ENCODE data around the gene ADAD2.

Gene ADAD2

GRCh38 chr16:84237994-84238750 is 47.2 kb downstream of the ADAD2 start:
- no peaks in the 10 kb centered on the region for H3K4me1 ChIP-seq (ENCODE audit: control insufficient read depth, insufficient read depth, low read length)

GRCh38 chr16:84239141-84239769 is 48.3 kb downstream of the ADAD2 start:
- Histone ChIP-seq H3K9ac (ENCODE audit: low read length in 2 of 2) (no peak overlapping the region), H3K9me3 (ENCODE audit: control insufficient read depth in 2 of 2, low read length in 2 of 2) (peaks cover 1 to 3% of the 10 kb centered on the region in 2 donors), H3K4me3 (ENCODE audit: low read length in 2 of 2) (no peak overlapping the region), H3K27me3 (ENCODE audit: control insufficient read depth in 1 of 2, insufficient read depth in 2 of 2, low read length in 2 of 2) (peaks cover 10 to 12% of the 10 kb centered on the region in 2 donors), H3K27ac (ENCODE audit: low read length) (no peak overlapping the region), H3K36me3 (ENCODE audit: control insufficient read depth in 2 of 2, insufficient read depth in 2 of 2, low read length in 2 of 2) (no peaks in the 10 kb centered on the region), H3K4me1 (ENCODE audit: control insufficient read depth, insufficient read depth, low read length) (no peaks in the 10 kb centered on the region)

More at GRCh38 chr16:84237994-84238750, 47.2 kb downstream of the ADAD2 start:
- Histone ChIP-seq H3K36me3 (ENCODE audit: control insufficient read depth in 2 of 2, insufficient read depth in 2 of 2, low read length in 2 of 2) (no peaks in the 10 kb centered on the region), H3K9ac (ENCODE audit: low read length in 2 of 2) (no peak overlapping the region), H3K4me3 (ENCODE audit: low read length in 2 of 2) (no peak overlapping the region), H3K27ac (ENCODE audit: low read length) (no peak overlapping the region), H3K27me3 (ENCODE audit: control insufficient read depth in 1 of 2, insufficient read depth in 2 of 2, low read length in 2 of 2) (peaks cover 10 to 12% of the 10 kb centered on the region in 2 donors), H3K9me3 (ENCODE audit: control insufficient read depth in 2 of 2, low read length in 2 of 2) (no peaks in the 10 kb centered on the region)

GRCh38 chr16:84239909-84240308 is 49.0 kb downstream of the ADAD2 start, which contains the start of gene KCNG4:
TSS of gene KCNG4 (minus strand) at chr16:84240012. CDS start at chr16:84237485, 2,527 bp downstream.
- Histone ChIP-seq H3K27ac (ENCODE audit: low read length) (no peak within 1 kb of the TSS), H3K9me3 (ENCODE audit: control insufficient read depth in 2 of 2, low read length in 2 of 2) (peaks cover 5 to 8% of the 10 kb centered on the region in 2 donors), H3K4me1 (ENCODE audit: control insufficient read depth, insufficient read depth, low read length) (no peaks in the 10 kb centered on the region), H3K4me3 (ENCODE audit: low read length in 2 of 2) (no peak within 1 kb of the TSS), H3K36me3 (ENCODE audit: control insufficient read depth in 2 of 2, insufficient read depth in 2 of 2, low read length in 2 of 2) (no peaks in the 10 kb centered on the region), H3K27me3 (ENCODE audit: control insufficient read depth in 1 of 2, insufficient read depth in 2 of 2, low read length in 2 of 2) (peaks cover 10 to 15% of the 10 kb centered on the region in 2 donors), H3K9ac (ENCODE audit: low read length in 2 of 2) (no peak within 1 kb of the TSS)

GRCh38 chr16:84240455-84240854 is 49.5 kb downstream of the ADAD2 start:
- H3K4me3 ChIP-seq (ENCODE audit: low read length in 2 of 2): no peak overlapping the region
- H3K9ac ChIP-seq (ENCODE audit: low read length in 2 of 2): no peak overlapping the region
- peaks cover 10 to 15% of the 10 kb centered on the region in 2 donors for H3K27me3 ChIP-seq (ENCODE audit: control insufficient read depth in 1 of 2, insufficient read depth in 2 of 2, low read length in 2 of 2)
- no peaks in the 10 kb centered on the region for H3K4me1 ChIP-seq (ENCODE audit: control insufficient read depth, insufficient read depth, low read length)
- no peaks in the 10 kb centered on the region for H3K36me3 ChIP-seq (ENCODE audit: control insufficient read depth in 2 of 2, insufficient read depth in 2 of 2, low read length in 2 of 2)
- no peak overlapping the region for H3K27ac ChIP-seq (ENCODE audit: low read length)
- H3K9me3 ChIP-seq (ENCODE audit: control insufficient read depth in 2 of 2, low read length in 2 of 2): peaks cover 5 to 11% of the 10 kb centered on the region in 2 donors

- Histone ChIP-seq H3K36me3 (ENCODE audit: control insufficient read depth in 2 of 2, insufficient read depth in 2 of 2, low read length in 2 of 2) (no peaks in the 10 kb centered on the region), H3K27ac (ENCODE audit: low read length) (no peak overlapping the region), H3K27me3 (ENCODE audit: control insufficient read depth in 1 of 2, insufficient read depth in 2 of 2, low read length in 2 of 2) (peaks cover 10 to 15% of the 10 kb centered on the region in 2 donors), H3K4me1 (ENCODE audit: control insufficient read depth, insufficient read depth, low read length) (no peaks in the 10 kb centered on the region), H3K9ac (ENCODE audit: low read length in 2 of 2) (no peak overlapping the region), H3K9me3 (ENCODE audit: control insufficient read depth in 2 of 2, low read length in 2 of 2) (peaks cover 5 to 11% of the 10 kb centered on the region in 2 donors), H3K4me3 (ENCODE audit: low read length in 2 of 2) (no peak overlapping the region)
Measured at GRCh38 chr16:84241778-84242177, 50.8 kb downstream of the ADAD2 start.

GRCh38 chr16:84242839-84243238 is 51.9 kb downstream of the ADAD2 start:
- H3K36me3 ChIP-seq (ENCODE audit: control insufficient read depth in 2 of 2, insufficient read depth in 2 of 2, low read length in 2 of 2): no peaks in the 10 kb centered on the region
- no peak overlapping the region for H3K9ac ChIP-seq (ENCODE audit: low read length in 2 of 2)
- H3K9me3 ChIP-seq (ENCODE audit: control insufficient read depth in 2 of 2, low read length in 2 of 2): peaks cover 5 to 11% of the 10 kb centered on the region in 2 donors
- H3K4me3 ChIP-seq (ENCODE audit: low read length in 2 of 2): no peak overlapping the region
- H3K27ac ChIP-seq (ENCODE audit: low read length): no peak overlapping the region
- no peaks in the 10 kb centered on the region for H3K4me1 ChIP-seq (ENCODE audit: control insufficient read depth, insufficient read depth, low read length)
- H3K27me3 ChIP-seq (ENCODE audit: control insufficient read depth in 1 of 2, insufficient read depth in 2 of 2, low read length in 2 of 2): peaks cover 9 to 15% of the 10 kb centered on the region in 2 donors

GRCh38 chr16:84243732-84244131 is 52.8 kb downstream of the ADAD2 start:
- Histone ChIP-seq H3K4me3 (ENCODE audit: low read length in 2 of 2) (no peak overlapping the region), H3K27me3 (ENCODE audit: control insufficient read depth in 1 of 2, insufficient read depth in 2 of 2, low read length in 2 of 2) (peaks cover 5 to 14% of the 10 kb centered on the region in 2 donors), H3K9me3 (ENCODE audit: control insufficient read depth in 2 of 2, low read length in 2 of 2) (peaks cover 5 to 11% of the 10 kb centered on the region in 2 donors), H3K36me3 (ENCODE audit: control insufficient read depth in 2 of 2, insufficient read depth in 2 of 2, low read length in 2 of 2) (no peaks in the 10 kb centered on the region), H3K27ac (ENCODE audit: low read length) (no peak overlapping the region), H3K4me1 (ENCODE audit: control insufficient read depth, insufficient read depth, low read length) (no peaks in the 10 kb centered on the region), H3K9ac (ENCODE audit: low read length in 2 of 2) (no peak overlapping the region)

GRCh38 chr16:84244728-84245127 is 53.8 kb downstream of the ADAD2 start:
- H3K9me3 ChIP-seq (ENCODE audit: control insufficient read depth in 2 of 2, low read length in 2 of 2): peaks cover 5 to 11% of the 10 kb centered on the region in 2 donors
- H3K9ac ChIP-seq (ENCODE audit: low read length in 2 of 2): no peak overlapping the region
- H3K27ac ChIP-seq (ENCODE audit: low read length): no peak overlapping the region
- H3K4me1 ChIP-seq (ENCODE audit: control insufficient read depth, insufficient read depth, low read length): no peaks in the 10 kb centered on the region
- H3K27me3 ChIP-seq (ENCODE audit: control insufficient read depth in 1 of 2, insufficient read depth in 2 of 2, low read length in 2 of 2): peaks cover 5 to 16% of the 10 kb centered on the region in 2 donors
- no peaks in the 10 kb centered on the region for H3K36me3 ChIP-seq (ENCODE audit: control insufficient read depth in 2 of 2, insufficient read depth in 2 of 2, low read length in 2 of 2)
- no peak overlapping the region for H3K4me3 ChIP-seq (ENCODE audit: low read length in 2 of 2)

- peaks cover 0 to 12% of the 10 kb centered on the region in 2 donors for H3K27me3 ChIP-seq (ENCODE audit: control insufficient read depth in 1 of 2, insufficient read depth in 2 of 2, low read length in 2 of 2)
- H3K4me3 ChIP-seq (ENCODE audit: low read length in 2 of 2): no peak overlapping the region
- H3K4me1 ChIP-seq (ENCODE audit: control insufficient read depth, insufficient read depth, low read length): no peaks in the 10 kb centered on the region
- H3K27ac ChIP-seq (ENCODE audit: low read length): no peak overlapping the region
- H3K36me3 ChIP-seq (ENCODE audit: control insufficient read depth in 2 of 2, insufficient read depth in 2 of 2, low read length in 2 of 2): no peaks in the 10 kb centered on the region
- no peak overlapping the region for H3K9ac ChIP-seq (ENCODE audit: low read length in 2 of 2)
- H3K9me3 ChIP-seq (ENCODE audit: control insufficient read depth in 2 of 2, low read length in 2 of 2): peaks cover 5 to 11% of the 10 kb centered on the region in 2 donors
Measured at GRCh38 chr16:84245956-84246678, 55.2 kb downstream of the ADAD2 start.

GRCh38 chr16:84246679-84247077 is 55.7 kb downstream of the ADAD2 start:
- Histone ChIP-seq H3K9me3 (ENCODE audit: control insufficient read depth in 2 of 2, low read length in 2 of 2) (peaks cover 5 to 11% of the 10 kb centered on the region in 2 donors), H3K27me3 (ENCODE audit: control insufficient read depth in 1 of 2, insufficient read depth in 2 of 2, low read length in 2 of 2) (peaks cover 0 to 12% of the 10 kb centered on the region in 2 donors), H3K27ac (ENCODE audit: low read length) (no peak overlapping the region), H3K4me3 (ENCODE audit: low read length in 2 of 2) (no peak overlapping the region), H3K9ac (ENCODE audit: low read length in 2 of 2) (no peak overlapping the region), H3K4me1 (ENCODE audit: control insufficient read depth, insufficient read depth, low read length) (no peaks in the 10 kb centered on the region), H3K36me3 (ENCODE audit: control insufficient read depth in 2 of 2, insufficient read depth in 2 of 2, low read length in 2 of 2) (no peaks in the 10 kb centered on the region)

Measured in stomach smooth muscle (tissue), 2 donors.